Measurements from ENCODE around the gene MPHOSPH8.
A peak's percentile ranks its signal among the peaks of the same experiment; 100 is the strongest.

Gene MPHOSPH8

GRCh38 chr13:19633479-19634255 is at the start of gene MPHOSPH8:
Gene MPHOSPH8, plus strand, starts transcription at chr13:19633659. Its CDS starts 90 bp downstream, at chr13:19633749.
- peak; percentile 93 for DNase-seq

- peak; percentile 20 to 62 for DNase-seq
Observed at GRCh38 chr13:19586904-19587634, 46.4 kb upstream of the MPHOSPH8 start.

- peak; percentile 25 to 47 for DNase-seq
Observed at GRCh38 chr13:19587635-19588300, 45.7 kb upstream of the MPHOSPH8 start.

GRCh38 chr13:19589312-19589711 is 44.1 kb upstream of the MPHOSPH8 start:
- no peak for DNase-seq

GRCh38 chr13:19590423-19590822 is 43.0 kb upstream of the MPHOSPH8 start:
- DNase-seq: no peak

GRCh38 chr13:19591864-19592263 is 41.6 kb upstream of the MPHOSPH8 start:
- no peak for DNase-seq

- DNase-seq: no peak
Observed at GRCh38 chr13:19592657-19593180, 40.7 kb upstream of the MPHOSPH8 start.

GRCh38 chr13:19596086-19596485 is 37.4 kb upstream of the MPHOSPH8 start:
- DNase-seq: no peak

- no peak for DNase-seq
Observed at GRCh38 chr13:19596960-19597361, 36.5 kb upstream of the MPHOSPH8 start.

GRCh38 chr13:19597523-19597922 is 35.9 kb upstream of the MPHOSPH8 start:
- DNase-seq: no peak

GRCh38 chr13:19601749-19602725 is 31.4 kb upstream of the MPHOSPH8 start:
- DNase-seq: peak; percentile 52 to 56

- no peak for DNase-seq
Observed at GRCh38 chr13:19604306-19604705, 29.2 kb upstream of the MPHOSPH8 start.

- no peak for DNase-seq
Observed at GRCh38 chr13:19605161-19605955, 28.1 kb upstream of the MPHOSPH8 start.

- no peak for DNase-seq
Observed at GRCh38 chr13:19606152-19606551, 27.3 kb upstream of the MPHOSPH8 start.

GRCh38 chr13:19606737-19607136 is 26.7 kb upstream of the MPHOSPH8 start:
- DNase-seq: no peak

GRCh38 chr13:19607523-19608078 is 25.9 kb upstream of the MPHOSPH8 start:
- no peak for DNase-seq

- peak in 1 of 2 experiments; percentile 22 for DNase-seq
Observed at GRCh38 chr13:19618977-19619376, 14.5 kb upstream of the MPHOSPH8 start.

- no peak for DNase-seq
Observed at GRCh38 chr13:19622193-19622592, 11.3 kb upstream of the MPHOSPH8 start.

- DNase-seq: no peak
Observed at GRCh38 chr13:19624265-19624664, 9.2 kb upstream of the MPHOSPH8 start.

GRCh38 chr13:19632915-19633478 is 462 bp upstream of the MPHOSPH8 start:
- DNase-seq: no peak

All from SHP77 (cell line).